Loucy (cell line): ENCODE data around the gene ATP7B.

ENCODE experiments used
- CTCF ChIP-seq: fragments of 200-600 bp; sonication (generic); conservative IDR thresholded peaks from 2 replicates; pipeline ENCODE4 v1.5.1; 2014; ENCODE audit warnings: mild to moderate bottlenecking, antibody characterized with exemption, low read length
- EZH2phosphoT487 ChIP-seq: fragments of 200-600 bp; IDR thresholded peaks from 2 replicates; pipeline ENCODE4 v1.6.1; 2018; ENCODE audit warnings: antibody characterized with exemption, mild to moderate bottlenecking, moderate library complexity, borderline replicate concordance

- TF ChIP-seq CTCF = no peak
- no peak for TF ChIP-seq EZH2phosphoT487
Measured at GRCh38 chr13:51921790-51922740, 89.2 kb downstream of the ATP7B start.
